Activated T-cell treated with anti-CD3 and anti-CD28 coated beads, Interleukin-2, amount 50 U/mL, for 4 hours (primary cell): ENCODE measurements around the gene RNU6-7. TPM values are rescaled to one million over a fixed set of nuclear protein-coding genes. Genes with fewer than 3 reads are reported as not detected.

Source experiments
- total RNA-seq, 3 donors: library from RNA; stranded (reverse); gene quantifications; one replicate each; pipeline ENCODE4 v1.2.1, GENCODE V29; 2021

The RNU6-7 gene
- total RNA-seq, 3 donors from 2014 or later, result not detected

Other genes with a start within 250 kb of the RNU6-7 start
- 10 to 100 TPM; 35.1 to 37.8 (median 36.4) TPM for gene ARHGAP5, start 124.7 kb upstream of the RNU6-7 start, total RNA-seq
- not detected for gene RNU6-8, start 1.2 kb downstream of the RNU6-7 start, total RNA-seq
- 1 to 10 TPM in 2 of 3 donors, under 1 TPM in 1; 0.76 to 1.7 (median 1.3) TPM for gene AKAP6, start 127.3 kb downstream of the RNU6-7 start, total RNA-seq